HepG2 (cell line): ENCODE data around the gene MYCBPAP. TPM values are rescaled to one million over a fixed set of nuclear protein-coding genes. Genes with fewer than 3 reads are reported as not detected.

Experiments used
- ARID5B ChIP-seq: IDR thresholded peaks from 2 replicates; pipeline ENCODE4 v1.4.0; 2020; ENCODE audit warnings: mild to moderate bottlenecking, missing genetic modification reagents
- BATF2 ChIP-seq: sonication (generic); formaldehyde crosslinking; IDR thresholded peaks from 2 replicates; pipeline ENCODE4 v1.8.0; 2022; ENCODE audit warnings: mild to moderate bottlenecking, missing genetic modification reagents, moderate library complexity
- GATA4 ChIP-seq: sonication (generic); IDR thresholded peaks from 2 replicates; pipeline ENCODE4 v1.6.1; 2016; ENCODE audit warnings: antibody characterized with exemption, low read depth, borderline replicate concordance
- NPAS2 ChIP-seq: sonication (generic); formaldehyde crosslinking; IDR thresholded peaks from 2 replicates; pipeline ENCODE4 v1.8.0; 2022; ENCODE audit warnings: mild to moderate bottlenecking, missing genetic modification reagents, borderline replicate concordance
- NR0B2 ChIP-seq: sonication (generic); formaldehyde crosslinking; IDR thresholded peaks from 2 replicates; pipeline ENCODE4 v1.4.0; 2020; ENCODE audit warnings: mild to moderate bottlenecking, missing genetic modification reagents
- RCOR2 ChIP-seq: IDR thresholded peaks from 2 replicates; pipeline ENCODE4 v1.6.1; 2016; ENCODE audit warnings: missing biosample characterization, missing genetic modification reagents
- REST ChIP-seq, 2 experiments: IDR thresholded peaks; 2 replicates each; pipeline ENCODE4 v1.6.1; 2011 to 2012; ENCODE audit warnings: low read length in 2 of 2, borderline replicate concordance in 1 of 2, low read depth in 1 of 2, mild to moderate bottlenecking in 1 of 2, moderate library complexity in 1 of 2
- TMF1 ChIP-seq: sonication (generic); formaldehyde crosslinking; IDR thresholded peaks from 2 replicates; pipeline ENCODE4 v1.8.1; 2022; ENCODE audit warnings: low read depth, missing genetic modification reagents
- ZNF441 ChIP-seq: sonication (generic); formaldehyde crosslinking; IDR thresholded peaks from 2 replicates; pipeline ENCODE4 v1.7.0; 2021; ENCODE audit warnings: missing genetic modification reagents, borderline replicate concordance
- ZNF615 ChIP-seq: sonication (generic); formaldehyde crosslinking; IDR thresholded peaks from 2 replicates; pipeline ENCODE4 v1.5.0; 2020; ENCODE audit warnings: mild to moderate bottlenecking, missing genetic modification reagents, borderline replicate concordance
- ZNF678 ChIP-seq: sonication (generic); formaldehyde crosslinking; IDR thresholded peaks from 2 replicates; pipeline ENCODE4 v1.4.0; 2020; ENCODE audit warnings: mild to moderate bottlenecking, missing genetic modification reagents
- ZNF761 ChIP-seq: sonication (generic); formaldehyde crosslinking; conservative IDR thresholded peaks from 2 replicates; pipeline ENCODE4 v1.4.0; 2020; ENCODE audit warnings: mild to moderate bottlenecking, missing genetic modification reagents
- polyA plus RNA-seq, 8 experiments: library from polyadenylated mRNA; depleted of rRNA in 3 of 8; stranded (reverse) in 7 of 8; unstranded in 1 of 8; fragments of >200 nt; fragmentation: Illumina TruSeq in 4 of 8; extraction: Trizol in 4 of 8; gene quantifications; 2 replicates each; pipeline versions ENCODE4 v1.2.1 to v1.2.3, GENCODE V29; 2011 to 2016; ENCODE audit warnings: low read depth in 4 of 8, missing spikeins in 1 of 8, mixed read lengths in 1 of 8; ENCODE audit not compliant: insufficient read depth in 1 of 8
- total RNA-seq, 5 experiments: library from RNA; depleted of rRNA; stranded (reverse); fragments of >200 nt; fragmentation: Illumina TruSeq; extraction: Trizol; gene quantifications; 2 replicates each; pipeline ENCODE4 v1.2.3, GENCODE V29; 2016; ENCODE audit warnings: low read depth in 1 of 5

MYCBPAP gene
- total and polyA plus RNA-seq, 2 of the 13 experiments (the other 11 are each of a cell fraction or from before 2014, with no cell fraction given): 0.22 to 0.24 TPM

- no peak for TF ChIP-seq ARID5B
- no peak for TF ChIP-seq NR0B2 (CRISPR knock-in tag)
- no peak for TF ChIP-seq BATF2 (CRISPR knock-in tag)
- TF ChIP-seq REST (IDR thresholded peaks at IDR 0.05; ENCODE audit: borderline replicate concordance in 1 of 2, low read depth in 1 of 2, low read length in 2 of 2): no peak
- TF ChIP-seq NPAS2 (CRISPR knock-in tag): no peak
- TF ChIP-seq ZNF761 (CRISPR knock-in tag): no peak
- no peak for TF ChIP-seq ZNF441 (CRISPR knock-in tag)
- no peak for TF ChIP-seq TMF1 (CRISPR knock-in tag)
- no peak for TF ChIP-seq ZNF615 (CRISPR knock-in tag)
- TF ChIP-seq GATA4: no peak
- no peak for TF ChIP-seq ZNF678 (CRISPR knock-in tag)
- no peak for TF ChIP-seq RCOR2 (CRISPR knock-in tag)
These were observed 27.2 kb downstream of the MYCBPAP start (continued) for GRCh38 chr17:50535407-50535806.
